MCF 10A (cell line): ENCODE measurements around the gene GRN. TPM values are rescaled to one million over a fixed set of nuclear protein-coding genes. Genes with fewer than 3 reads are reported as not detected.
"Not testable (repeated sequence)": the region's sequence is repeated elsewhere in the genome, so short reads cannot be mapped to it uniquely, and the experiment has no call there.

ENCODE experiments used
- BruUV-seq: library from RNA; stranded (reverse); fragments of 400-500 nt; replicated peaks from 2 replicates; lab custom pipeline; 2021; lab: Mats Ljungman, UMichigan
- CTCF ChIA-PET: fragments of 300-600 bp; sonication (Branson Sonifier 250); formaldehyde crosslinking; extraction: SDS; loops from one replicate; lab custom pipeline; 2021; ENCODE audit warnings: antibody characterized with exemption, inconsistent platforms; lab: Yijun Ruan, JAX
- POLR2A ChIA-PET: fragments of 300-600, 350-650 bp; sonication (Branson Sonifier 250); formaldehyde crosslinking; extraction: SDS; loops from one replicate; lab custom pipeline; 2020; ENCODE audit warnings: antibody characterized with exemption, inconsistent platforms; lab: Yijun Ruan, JAX
- DNase-seq: peaks from one replicate; pipeline ENCODE4 v3.0.0-alpha.2; 2018; ENCODE audit not compliant: unreplicated experiment
- H3K27ac Mint-ChIP-seq: one replicate; pipeline ENCODE4 v1.8.0; 2022; ENCODE audit warnings: mild to moderate bottlenecking, low read depth, mixed read lengths; ENCODE audit not compliant: unreplicated experiment
- H3K27me3 Mint-ChIP-seq: one replicate; pipeline ENCODE4 v1.8.0; 2022; ENCODE audit warnings: mixed read lengths; ENCODE audit not compliant: insufficient read depth, unreplicated experiment
- H3K36me3 Mint-ChIP-seq: one replicate; pipeline ENCODE4 v1.8.0; 2022; ENCODE audit warnings: mild to moderate bottlenecking, moderate library complexity, mixed read lengths; ENCODE audit not compliant: insufficient read depth, unreplicated experiment
- H3K4me1 Mint-ChIP-seq: one replicate; pipeline ENCODE4 v1.8.0; 2022; ENCODE audit warnings: mixed read lengths; ENCODE audit not compliant: insufficient read depth, unreplicated experiment
- H3K4me3 Mint-ChIP-seq: one replicate; pipeline ENCODE4 v1.8.0; 2022; ENCODE audit warnings: mild to moderate bottlenecking, moderate library complexity, mixed read lengths; ENCODE audit not compliant: unreplicated experiment
- H3K9me3 Mint-ChIP-seq: one replicate; pipeline ENCODE4 v1.8.0; 2022; ENCODE audit warnings: mixed read lengths; ENCODE audit not compliant: unreplicated experiment
- CTCF ChIP-seq: fragments of 200-600 bp; IDR thresholded peaks from one replicate; pipeline ENCODE4 v1.8.0; 2022; ENCODE audit warnings: antibody characterized with exemption, mild to moderate bottlenecking; ENCODE audit not compliant: unreplicated experiment
- intact Hi-C: fragments of 100-400 bp; cut with micrococcal nuclease; formaldehyde crosslinking; loops from 2 replicates; pipeline ENCODE4 v1.14.1; 2022
- total RNA-seq: library from RNA; stranded (reverse); gene quantifications from 2 replicates; pipeline ENCODE4 v1.2.3, GENCODE V29; 2022

Gene GRN
- total RNA-seq, 1 experiment from 2014 or later: 143 TPM

GRCh38 chr17:44369414-44370023 lies 24.4 kb downstream of the GRN start:
- H3K9me3 Mint-ChIP-seq, H3K36me3 Mint-ChIP-seq, POLR2A ChIA-PET, H3K4me3 Mint-ChIP-seq, intact Hi-C loops, BruUV-seq, H3K4me1 Mint-ChIP-seq, H3K27ac Mint-ChIP-seq, DNase-seq: not testable (repeated sequence)
- peaks cover 37% of the 10 kb centered on the region for H3K27me3 Mint-ChIP-seq
- CTCF ChIA-PET: interaction anchor here (0.6 to 0.7 kb wide), 2 partner anchors 33 to 51 kb away, joined by 3 read pairs; no protein-coding TSS in a partner anchor

GRCh38 chr17:44372036-44372435 lies 26.9 kb downstream of the GRN start:
- no peak overlapping the region for H3K4me3 Mint-ChIP-seq
- no peaks in the 10 kb centered on the region for H3K36me3 Mint-ChIP-seq
- intact Hi-C loops: no loop called here
- H3K27ac Mint-ChIP-seq: no peak overlapping the region
- CTCF ChIA-PET: interaction anchor here (1.0 kb wide), 1 partner anchor 21 kb away, joined by 5 read pairs; no protein-coding TSS in a partner anchor
- DNase-seq: no peak
- no TSS peak for BruUV-seq
- peaks cover 13% of the 10 kb centered on the region for H3K27me3 Mint-ChIP-seq
- no peaks in the 10 kb centered on the region for H3K9me3 Mint-ChIP-seq
- POLR2A ChIA-PET: no interaction called here
- H3K4me1 Mint-ChIP-seq: no peaks in the 10 kb centered on the region
- no peak for TF ChIP-seq CTCF

- no peaks in the 10 kb centered on the region for H3K36me3 Mint-ChIP-seq
- ChIA-PET CTCF (no interaction called here), POLR2A (no interaction called here)
- H3K9me3 Mint-ChIP-seq: no peaks in the 10 kb centered on the region
- H3K27me3 Mint-ChIP-seq: no peaks in the 10 kb centered on the region
- intact Hi-C loops: no loop called here
- no TSS peak for BruUV-seq
- TF ChIP-seq CTCF: no peak
- no peak overlapping the region for H3K27ac Mint-ChIP-seq
- H3K4me1 Mint-ChIP-seq: no peaks in the 10 kb centered on the region
- no peak for DNase-seq
- no peak overlapping the region for H3K4me3 Mint-ChIP-seq
Measured at GRCh38 chr17:44374306-44375195, 29.4 kb downstream of the GRN start.

- TF ChIP-seq CTCF: no peak
- POLR2A ChIA-PET: interaction anchor here (0.7 to 0.8 kb wide), 2 partner anchors 10 to 376 kb away, joined by 3 to 4 read pairs; no protein-coding TSS in a partner anchor
- H3K4me3 Mint-ChIP-seq: no peak overlapping the region
- no peaks in the 10 kb centered on the region for H3K4me1 Mint-ChIP-seq
- H3K36me3 Mint-ChIP-seq: no peaks in the 10 kb centered on the region
- no peaks in the 10 kb centered on the region for H3K9me3 Mint-ChIP-seq
- H3K27me3 Mint-ChIP-seq: no peaks in the 10 kb centered on the region
- CTCF ChIA-PET: interaction anchor here (0.6 kb wide), 1 partner anchor 840 kb away, joined by 3 read pairs; no protein-coding TSS in a partner anchor
- DNase-seq: no peak
- no TSS peak for BruUV-seq
- H3K27ac Mint-ChIP-seq: no peak overlapping the region
- intact Hi-C loops: no loop called here
Measured at GRCh38 chr17:44375196-44376017, 30.3 kb downstream of the GRN start.
